Kidney (tissue), 14 donors: ENCODE data around the gene LMBR1. TPM values are rescaled to one million over a fixed set of nuclear protein-coding genes. Genes with fewer than 3 reads are reported as not detected.

ENCODE experiments used
- DNase-seq, 5 donors: peaks; one replicate each; pipeline ENCODE4 v3.0.0-alpha.2; 2013 to 2020
- FAIRE-seq: peaks from 2 replicates; lab custom pipeline; 2012; peaks lifted over from hg19 to GRCh38; lab: Jason Lieb, UNC
- H3K27ac ChIP-seq, 2 donors: one replicate each; pipeline ENCODE4 v1.7.0; 2013; ENCODE audit warnings: low read depth in 2 of 2, low read length in 2 of 2, inconsistent platforms in 1 of 2
- H3K27me3 ChIP-seq: one replicate; pipeline ENCODE4 v1.7.1; 2013; ENCODE audit warnings: low read length, inconsistent platforms; ENCODE audit not compliant: control insufficient read depth, insufficient read depth
- H3K36me3 ChIP-seq, 3 donors: one replicate each; pipeline versions ENCODE4 v1.7.0 to v1.7.1; 2013; ENCODE audit warnings: low read length in 3 of 3, control low read depth in 1 of 3, inconsistent platforms in 1 of 3; ENCODE audit not compliant: insufficient read depth in 3 of 3, control insufficient read depth in 2 of 3
- H3K4me1 ChIP-seq, 3 donors: one replicate each; pipeline versions ENCODE4 v1.7.0 to v1.7.1; 2013; ENCODE audit warnings: low read length in 3 of 3, inconsistent platforms in 1 of 3, low read depth in 1 of 3; ENCODE audit not compliant: control insufficient read depth in 2 of 3, insufficient read depth in 2 of 3
- H3K4me3 ChIP-seq, 3 donors: one replicate each; pipeline versions ENCODE4 v1.7.0 to v1.8.1; 2013; ENCODE audit warnings: low read length in 3 of 3, control low read depth in 1 of 3, inconsistent platforms in 1 of 3
- H3K9ac ChIP-seq, 3 donors: one replicate each; pipeline versions ENCODE4 v1.7.0 to v1.7.1; 2013; ENCODE audit warnings: low read length in 3 of 3, control low read depth in 1 of 3, inconsistent platforms in 1 of 3
- H3K9me3 ChIP-seq, 3 donors: one replicate each; pipeline versions ENCODE4 v1.7.0 to v1.7.1; 2013; ENCODE audit warnings: low read length in 3 of 3, control low read depth in 1 of 3, inconsistent platforms in 1 of 3; ENCODE audit not compliant: control insufficient read depth in 2 of 3, insufficient read depth in 1 of 3
- CTCF ChIP-seq: IDR thresholded peaks from 3 replicates; pipeline ENCODE4 v1.5.1; 2012; ENCODE audit warnings: mild to moderate bottlenecking, moderate library complexity, borderline replicate concordance; ENCODE audit not compliant: insufficient read depth; ENCODE audit errors: extremely low read depth
- intact Hi-C: fragments of 100-400 bp; cut with DNase I; formaldehyde crosslinking; loops from one replicate; pipeline ENCODE4 v1.11.1; 2022
- polyA plus RNA-seq: library from polyadenylated mRNA; stranded (reverse); fragments of 350-450 nt; fragmentation: Illumina TruSeq; extraction: RNeasy Lipid Tissue Mini Kit (QIAGEN cat#74804); gene quantifications from one replicate; pipeline ENCODE4 v1.2.3, GENCODE V29; 2014; ENCODE audit warnings: low read depth, low replicate concordance; ENCODE audit not compliant: insufficient read depth
- total RNA-seq: library from RNA; stranded (reverse); fragmentation: NEBNext Ultra II Directional; extraction: Animal tissue kit (Norgen Biotek cat#: 25700); gene quantifications from one replicate; pipeline ENCODE4 v1.2.1, GENCODE V29; 2021
- donor health status: control.
- donor health status: control.
- donor health status: control.
- donor health status: control.
- donor health status: control.
- donor health status: DM: yes; HTN: yes; CAD: no.
- donor health status: Normal renal cell carcinoma (clear cell type).

LMBR1 gene
- total and polyA plus RNA-seq, 2 donors from 2014 or later, result 19.6 to 82.6 TPM

- Histone ChIP-seq H3K4me3 (no peak overlapping the region), H3K36me3 (no peaks in the 10 kb centered on the region), H3K27ac (no peak overlapping the region), H3K4me1 (no peaks in the 10 kb centered on the region), H3K27me3 (no peaks in the 10 kb centered on the region), H3K9ac (no peak overlapping the region), H3K9me3 (no peaks in the 10 kb centered on the region)
- intact Hi-C loops, result no loop called here
- TF ChIP-seq CTCF, result no peak
- peak in 1 of 5 donors; percentile 30 for DNase-seq
- FAIRE-seq, result no peak
These were observed 167.9 kb downstream of the LMBR1 start for GRCh38 chr7:156725073-156725472.

- DNase-seq (no peak), FAIRE-seq (no peak)
These were observed 170.7 kb downstream of the LMBR1 start for GRCh38 chr7:156722043-156722826.

GRCh38 chr7:156703773-156704482 lies 189.1 kb downstream of the LMBR1 start:
- no peaks in the 10 kb centered on the region for H3K4me1 ChIP-seq
- no peak for TF ChIP-seq CTCF
- H3K4me3 ChIP-seq, result no peak overlapping the region
- peaks cover 0 to 4% (median 0%) of the 10 kb centered on the region in 3 donors for H3K9me3 ChIP-seq
- H3K27ac ChIP-seq, result no peak overlapping the region
- no peak for FAIRE-seq
- H3K36me3 ChIP-seq, result no peaks in the 10 kb centered on the region
- no peak for DNase-seq
- no peaks in the 10 kb centered on the region for H3K27me3 ChIP-seq
- intact Hi-C loops, result no loop called here
- H3K9ac ChIP-seq, result no peak overlapping the region

More at GRCh38 chr7:156722043-156722826, 170.7 kb downstream of the LMBR1 start:
- no peaks in the 10 kb centered on the region for H3K27me3 ChIP-seq
- H3K4me3 ChIP-seq, result no peak overlapping the region
- H3K4me1 ChIP-seq, result no peaks in the 10 kb centered on the region
- H3K27ac ChIP-seq, result no peak overlapping the region
- intact Hi-C loops, result no loop called here
- no peak for TF ChIP-seq CTCF
- no peaks in the 10 kb centered on the region for H3K36me3 ChIP-seq
- H3K9me3 ChIP-seq, result no peaks in the 10 kb centered on the region
- H3K9ac ChIP-seq, result no peak overlapping the region
